Activated T-helper 9 cell treated with anti-CD3 and anti-CD28 coated beads, Interleukin-2, amount 50 U/mL, for 16 hours (primary cell): ENCODE data around the gene TMEM14B.
"Not testable (repeated sequence)": the region's sequence is repeated elsewhere in the genome, so short reads cannot be mapped to it uniquely, and the experiment has no call there.

Experiments
- DNase-seq: peaks from one replicate; pipeline ENCODE4 v3.0.0-alpha.2; 2020; ENCODE audit warnings: low read depth

Gene TMEM14B

GRCh38 chr6:10746915-10747250 is 722 bp upstream of the TMEM14B start:
- no peak for DNase-seq

GRCh38 chr6:10749734-10750133 is 2.1 kb downstream of the TMEM14B start:
- no peak for DNase-seq

- not testable (repeated sequence) for DNase-seq
Observed at GRCh38 chr6:10750568-10750967, 3.0 kb downstream of the TMEM14B start.

GRCh38 chr6:10751757-10752156 is 4.2 kb downstream of the TMEM14B start:
- not testable (repeated sequence) for DNase-seq

- DNase-seq = no peak
Observed at GRCh38 chr6:10756085-10756484, 8.5 kb downstream of the TMEM14B start.

GRCh38 chr6:10759312-10759839 is 11.8 kb downstream of the TMEM14B start:
- DNase-seq = no peak

GRCh38 chr6:10759884-10760329 is 12.3 kb downstream of the TMEM14B start:
- no peak for DNase-seq

- DNase-seq = no peak
Observed at GRCh38 chr6:10763006-10763405, 15.4 kb downstream of the TMEM14B start.

- DNase-seq = no peak
Observed at GRCh38 chr6:10769419-10769818, 21.8 kb downstream of the TMEM14B start.

GRCh38 chr6:10771371-10771894 is 23.8 kb downstream of the TMEM14B start:
- DNase-seq = no peak

GRCh38 chr6:10778230-10778629 is 30.6 kb downstream of the TMEM14B start:
- no peak for DNase-seq

GRCh38 chr6:10779076-10779475 is 31.5 kb downstream of the TMEM14B start:
- DNase-seq = no peak

- DNase-seq = no peak
Observed at GRCh38 chr6:10791673-10792072, 44.1 kb downstream of the TMEM14B start.

GRCh38 chr6:10792101-10792500 is 44.5 kb downstream of the TMEM14B start:
- no peak for DNase-seq

GRCh38 chr6:10793035-10793434 is 45.4 kb downstream of the TMEM14B start:
- no peak for DNase-seq

- DNase-seq = no peak
Observed at GRCh38 chr6:10793695-10794094, 46.1 kb downstream of the TMEM14B start.

- no peak for DNase-seq
Observed at GRCh38 chr6:10794239-10794638, 46.6 kb downstream of the TMEM14B start.

- no peak for DNase-seq
Observed at GRCh38 chr6:10800810-10801209, 53.2 kb downstream of the TMEM14B start.

- peak; percentile 40 for DNase-seq
Observed at GRCh38 chr6:10801224-10801848, 53.7 kb downstream of the TMEM14B start.
